SK-N-SH (cell line): ENCODE data around the gene DNAJC25. TPM values are rescaled to one million over a fixed set of nuclear protein-coding genes. Genes with fewer than 3 reads are reported as not detected.

Source experiments
- CTCF ChIA-PET: fragments of 300-600, 350-600 bp; formaldehyde crosslinking; extraction: SDS; loops from one replicate; lab custom pipeline; 2021; lab: Yijun Ruan, JAX
- POLR2A ChIA-PET: fragments of 350-600 bp; sonication (Branson Sonifier 250); formaldehyde crosslinking; extraction: SDS; loops from one replicate; lab custom pipeline; 2020; ENCODE audit warnings: antibody characterized with exemption, inconsistent platforms; lab: Yijun Ruan, JAX
- DNase-seq: peaks from one replicate; pipeline ENCODE4 v3.0.0; 2012
- H2AFZ ChIP-seq: fragments of 200-600 bp; sonication (generic); 2 replicates; pipeline ENCODE4 v1.8.1; 2016; ENCODE audit warnings: antibody characterized with exemption, mild to moderate bottlenecking, low read depth
- H3F3A ChIP-seq: fragments of 200-600 bp; sonication (generic); replicated peaks from 2 replicates; pipeline ENCODE3; 2016; ENCODE audit warnings: antibody characterized with exemption, mild to moderate bottlenecking; ENCODE audit not compliant: insufficient read depth
- H3K27ac ChIP-seq, 2 experiments: fragments of 200-500 bp in 1 of 2; fragments of 200-600 bp in 1 of 2; sonication (Bioruptor generic) in 1 of 2; sonication (generic), shearing (Covaris generic) in 1 of 2; 2 replicates each; pipeline versions ENCODE4 v1.5.1 to v1.6.1; 2014 to 2016; ENCODE audit warnings: low read depth in 2 of 2, inconsistent platforms in 1 of 2, low read length in 1 of 2, mild to moderate bottlenecking in 1 of 2, mixed read lengths in 1 of 2
- H3K27me3 ChIP-seq: fragments of 200-600 bp; sonication (generic), shearing (Covaris generic); 2 replicates; pipeline ENCODE4 v1.6.1; 2016; ENCODE audit warnings: mixed run types; ENCODE audit not compliant: insufficient read depth
- H3K36me3 ChIP-seq, 2 experiments: fragments of 200-500 bp in 1 of 2; fragments of 200-600 bp in 1 of 2; sonication (Bioruptor generic) in 1 of 2; sonication (generic) in 1 of 2; replicated peaks in 1 of 2; 2 replicates each; pipeline versions ENCODE3 to v1.5.1; 2014 to 2016; ENCODE audit warnings: low read length in 1 of 2, mild to moderate bottlenecking in 1 of 2; ENCODE audit not compliant: insufficient read depth in 2 of 2, control insufficient read depth in 1 of 2
- H3K4me1 ChIP-seq, 2 experiments: fragments of 200-500 bp in 1 of 2; fragments of 200-600 bp in 1 of 2; sonication (Bioruptor generic) in 1 of 2; sonication (generic), shearing (Covaris generic) in 1 of 2; 2 replicates each; pipeline versions ENCODE4 v1.5.1 to v1.6.1; 2014 to 2016; ENCODE audit warnings: low read depth in 1 of 2, low read length in 1 of 2, mixed run types in 1 of 2; ENCODE audit not compliant: insufficient read depth in 2 of 2, control insufficient read depth in 1 of 2
- H3K4me2 ChIP-seq: fragments of 200-600 bp; sonication (generic), shearing (Covaris generic); 2 replicates; pipeline ENCODE4 v1.6.1; 2017; ENCODE audit warnings: mixed run types
- H3K4me3 ChIP-seq, 2 experiments: fragments of 200-500 bp in 1 of 2; fragments of 200-600 bp in 1 of 2; sonication (Bioruptor generic) in 1 of 2; sonication (generic), shearing (Covaris generic) in 1 of 2; 2 replicates each; pipeline versions ENCODE4 v1.5.1 to v1.8.1; 2014 to 2016; ENCODE audit warnings: low read depth in 2 of 2, inconsistent platforms in 1 of 2, low read length in 1 of 2, mild to moderate bottlenecking in 1 of 2, mixed read lengths in 1 of 2, moderate library complexity in 1 of 2
- H3K79me2 ChIP-seq: fragments of 200-600 bp; sonication (generic); 2 replicates; pipeline ENCODE4 v1.8.1; 2017; ENCODE audit warnings: mild to moderate bottlenecking; ENCODE audit not compliant: insufficient read depth
- H3K9ac ChIP-seq: fragments of 200-600 bp; sonication (generic); 2 replicates; pipeline ENCODE4 v1.6.1; 2017; ENCODE audit warnings: mixed run types
- H3K9me2 ChIP-seq: fragments of 200-600 bp; sonication (generic); 2 replicates; pipeline ENCODE4 v1.6.1; 2017; ENCODE audit warnings: mixed run types
- H3K9me3 ChIP-seq: fragments of 200-600 bp; sonication (generic); 2 replicates; pipeline ENCODE4 v1.6.1; 2017; ENCODE audit warnings: mixed run types, mild to moderate bottlenecking, moderate library complexity
- H4K20me1 ChIP-seq: fragments of 200-600 bp; sonication (generic); 2 replicates; pipeline ENCODE4 v1.6.1; 2017; ENCODE audit warnings: mild to moderate bottlenecking, mixed run types; ENCODE audit not compliant: insufficient read depth
- CHD2 ChIP-seq: fragments of 150-350 bp; IDR thresholded peaks from 2 replicates; pipeline ENCODE4 v1.6.1; 2018; ENCODE audit warnings: low read length; ENCODE audit not compliant: partially characterized antibody
- CTCF ChIP-seq: fragments of 200-600 bp; sonication (generic); IDR thresholded peaks from 2 replicates; pipeline ENCODE4 v1.6.1; 2017; ENCODE audit warnings: antibody characterized with exemption, mild to moderate bottlenecking, moderate library complexity
- EP300 ChIP-seq, 2 experiments: IDR thresholded peaks; 2 replicates each; pipeline versions ENCODE4 v1.4.0 to v1.6.1; 2012; ENCODE audit warnings: borderline replicate concordance in 1 of 2, low read depth in 1 of 2, low read length in 1 of 2
- FOXM1 ChIP-seq: IDR thresholded peaks from 2 replicates; pipeline ENCODE4 v1.4.0; 2012; ENCODE audit warnings: low read depth, mild to moderate bottlenecking
- GABPA ChIP-seq: IDR thresholded peaks from 2 replicates; pipeline ENCODE4 v1.4.0; 2012; ENCODE audit warnings: low read depth, mild to moderate bottlenecking
- NFIC ChIP-seq: IDR thresholded peaks from 2 replicates; pipeline ENCODE4 v1.4.0; 2012; ENCODE audit warnings: borderline replicate concordance
- PBX3 ChIP-seq: IDR thresholded peaks from 2 replicates; pipeline ENCODE4; 2012
- POLR2AphosphoS5 ChIP-seq: IDR thresholded peaks from 2 replicates; pipeline ENCODE4 v1.6.1; 2012; ENCODE audit warnings: low read depth, low read length
- RAD21 ChIP-seq: IDR thresholded peaks from 2 replicates; pipeline ENCODE4 v1.6.1; 2012; ENCODE audit warnings: mild to moderate bottlenecking, low read length
- REST ChIP-seq: IDR thresholded peaks from 2 replicates; pipeline ENCODE4 v1.6.1; 2012; ENCODE audit warnings: mild to moderate bottlenecking, low read depth, low read length, moderate library complexity
- SMC3 ChIP-seq: IDR thresholded peaks from 2 replicates; pipeline ENCODE4 v1.6.1; 2012; ENCODE audit warnings: low read depth, low read length, improper control_type of control experiment
- TEAD4 ChIP-seq: IDR thresholded peaks from 2 replicates; pipeline ENCODE4 v1.4.0; 2012; ENCODE audit warnings: mild to moderate bottlenecking, borderline replicate concordance; ENCODE audit not compliant: insufficient read depth
- USF1 ChIP-seq: IDR thresholded peaks from 2 replicates; pipeline ENCODE4 v1.4.0; 2012; ENCODE audit warnings: low read depth, borderline replicate concordance
- ZBTB33 ChIP-seq: IDR thresholded peaks from 2 replicates; pipeline ENCODE4 v1.4.0; 2012; ENCODE audit warnings: low read depth, borderline replicate concordance
- WGBS: methylation state at CpG from one replicate; pipeline ENCODE4 v1.1.6; 2017; ENCODE audit warnings: low lambda C conversion rate; 5-methylcytosine and 5-hydroxymethylcytosine counted together
- polyA plus RNA-seq, 3 experiments: library from polyadenylated mRNA; depleted of rRNA; stranded (reverse); fragments of >200 nt; gene quantifications; 2 replicates each; pipeline ENCODE4 v1.2.3, GENCODE V29; 2012

DNAJC25 gene
- polyA plus RNA-seq, 1 of the 3 experiments (the other 2 are of a cell fraction): 3.3 TPM

GRCh38 chr9:111610845-111611244, 20.3 kb upstream of the DNAJC25 start:
- Histone ChIP-seq H2AFZ (no peak overlapping the region), H3K79me2 (no peaks in the 10 kb centered on the region), H3K27ac (no peak overlapping the region), H3K9ac (no peak overlapping the region), H3K4me3 (no peak overlapping the region), H3K9me3 (no peaks in the 10 kb centered on the region), H3F3A (no peaks in the 10 kb centered on the region), H3K9me2 (no peaks in the 10 kb centered on the region), H3K27me3 (no peaks in the 10 kb centered on the region), H3K36me3 (no peaks in the 10 kb centered on the region)
- DNase-seq: no peak
- 78% methylated on average over 7 of the region's 7 CpGs for WGBS
- CTCF ChIA-PET: interaction anchor here (0.6 to 5.6 kb wide), 3 partner anchors 11 to 108 kb away, joined by 3 to 18 read pairs (median 6); no protein-coding TSS in a partner anchor
- TF ChIP-seq SMC3 (no peak), EP300 (IDR thresholded peaks at IDR 0.05; ENCODE audit: borderline replicate concordance in 1 of 2, low read depth in 1 of 2, low read length in 1 of 2) (no peak), FOXM1 (no peak), RAD21 (no peak), ZBTB33 (no peak), USF1 (no peak), CHD2 (no peak), NFIC (no peak), TEAD4 (no peak), GABPA (no peak), PBX3 (no peak), POLR2AphosphoS5 (no peak), CTCF (no peak), REST (no peak)
- TF ChIP-seq, all 33 proteins: peak for 0
- Histone ChIP-seq H4K20me1 (no peaks in the 10 kb centered on the region), H3K4me1 (no peaks in the 10 kb centered on the region), H3K4me2 (no peak overlapping the region)
- POLR2A ChIA-PET: interaction anchor here (1.0 kb wide), 1 partner anchor 20 kb away, joined by 3 read pairs; the partner anchor contains the start of gene DNAJC25
